A673 (cell line): ENCODE measurements around the gene ME3. TPM values are rescaled to one million over a fixed set of nuclear protein-coding genes. Genes with fewer than 3 reads are reported as not detected.

Experiments
- BruUV-seq: library from RNA; stranded (reverse); fragments of 400-500 nt; replicated peaks from 2 replicates; lab custom pipeline; 2021; lab: Mats Ljungman, UMichigan
- CTCF ChIA-PET: fragments of 300-600 bp; sonication (Branson Sonifier 250); formaldehyde crosslinking; loops from one replicate; lab custom pipeline; 2022; ENCODE audit warnings: antibody characterized with exemption; lab: Charles Lee
- POLR2A ChIA-PET: fragments of 300-600 bp; sonication (Branson Sonifier 250); formaldehyde crosslinking; loops from one replicate; lab custom pipeline; 2022; ENCODE audit warnings: antibody characterized with exemption; ENCODE audit not compliant: low non-redundant PET; lab: Charles Lee
- DNase-seq: peaks from one replicate; pipeline ENCODE4 v3.0.0-alpha.2; 2015; ENCODE audit warnings: low spot score
- H3K27ac ChIP-seq: fragments of 200-600 bp; sonication (generic); 2 replicates; pipeline ENCODE4 v1.5.1; 2016; ENCODE audit warnings: mixed run types, low read depth, mild to moderate bottlenecking, mixed read lengths, antibody characterized with exemption, low read length; ENCODE audit not compliant: poor library complexity, severe bottlenecking
- H3K27me3 ChIP-seq: fragments of 200-600 bp; sonication (generic); replicated peaks from 2 replicates; pipeline ENCODE4 v1.6.1; 2017; ENCODE audit warnings: mixed run types, low read depth, mild to moderate bottlenecking, mixed read lengths, antibody characterized with exemption, low read length; ENCODE audit not compliant: insufficient read depth, poor library complexity
- H3K36me3 ChIP-seq: fragments of 200-600 bp; sonication (generic); 2 replicates; pipeline ENCODE4 v1.6.1; 2016; ENCODE audit warnings: mixed run types, mild to moderate bottlenecking, mixed read lengths, antibody characterized with exemption, low read length; ENCODE audit not compliant: insufficient read depth, poor library complexity, severe bottlenecking
- H3K4me1 ChIP-seq: fragments of 200-600 bp; sonication (generic); 2 replicates; pipeline ENCODE4 v1.6.1; 2017; ENCODE audit warnings: mixed run types, mild to moderate bottlenecking, mixed read lengths, antibody characterized with exemption, low read length; ENCODE audit not compliant: insufficient read depth, poor library complexity, severe bottlenecking
- H3K4me3 ChIP-seq: fragments of 200-600 bp; sonication (generic); 2 replicates; pipeline ENCODE4 v1.5.1; 2016; ENCODE audit warnings: low read depth, mixed run types, mild to moderate bottlenecking, mixed read lengths, low read length; ENCODE audit not compliant: poor library complexity, severe bottlenecking
- H3K9me3 ChIP-seq: fragments of 200-600 bp; sonication (generic); 2 replicates; pipeline ENCODE4 v1.6.1; 2016; ENCODE audit warnings: mixed run types, low read depth, mild to moderate bottlenecking, mixed read lengths, antibody characterized with exemption, low read length; ENCODE audit not compliant: poor library complexity, severe bottlenecking
- CTCF ChIP-seq: fragments of 300-800, 200-600 bp; sonication (generic); conservative IDR thresholded peaks from 2 replicates; pipeline ENCODE4 v1.5.1; 2017; ENCODE audit warnings: low read depth, mild to moderate bottlenecking, antibody characterized with exemption, low read length, moderate library complexity, mixed read lengths
- EZH2 ChIP-seq: fragments of 200-600 bp; sonication (generic); IDR thresholded peaks from 2 replicates; pipeline ENCODE4 v1.6.1; 2017; ENCODE audit warnings: borderline replicate concordance, low read depth, mild to moderate bottlenecking, mixed read lengths, antibody characterized with exemption, low read length; ENCODE audit not compliant: poor library complexity, severe bottlenecking
- intact Hi-C: fragments of 100-400 bp; cut with micrococcal nuclease; formaldehyde crosslinking; loops from one replicate; pipeline ENCODE4 v1.10.0; 2022; ENCODE audit not compliant: unreplicated experiment
- total RNA-seq: library from RNA; stranded (reverse); gene quantifications from 2 replicates; pipeline ENCODE4 v1.2.3, GENCODE V29; 2021

Gene ME3
- total RNA-seq, 1 experiment from 2014 or later: 7.6 TPM

GRCh38 chr11:86486261-86487030, 186.0 kb downstream of the ME3 start:
- H3K4me3 ChIP-seq: no peak overlapping the region
- ChIA-PET CTCF (interaction anchor here (0.6 kb wide), 1 partner anchor 1237 kb away, joined by 5 read pairs; no protein-coding TSS in a partner anchor), POLR2A (no interaction called here)
- no peak for DNase-seq
- H3K36me3 ChIP-seq: no peaks in the 10 kb centered on the region
- no TSS peak for BruUV-seq
- no peak overlapping the region for H3K27ac ChIP-seq
- intact Hi-C loops: no loop called here
- H3K4me1 ChIP-seq: peaks cover 16% of the 10 kb centered on the region
- no peaks in the 10 kb centered on the region for H3K9me3 ChIP-seq
- TF ChIP-seq CTCF (no peak), EZH2 (no peak)
- H3K27me3 ChIP-seq: no peaks in the 10 kb centered on the region

GRCh38 chr11:86484795-86485166, 187.6 kb downstream of the ME3 start:
- no peaks in the 10 kb centered on the region for H3K36me3 ChIP-seq
- no peak for DNase-seq
- no peaks in the 10 kb centered on the region for H3K27me3 ChIP-seq
- no peak overlapping the region for H3K4me3 ChIP-seq
- BruUV-seq: no TSS peak
- CTCF ChIA-PET: interaction anchor here (0.6 kb wide), 1 partner anchor 28 kb away, joined by 3 read pairs; no protein-coding TSS in a partner anchor
- POLR2A ChIA-PET: no interaction called here
- H3K4me1 ChIP-seq: peaks cover 10% of the 10 kb centered on the region
- no peak overlapping the region for H3K27ac ChIP-seq
- intact Hi-C loops: no loop called here
- TF ChIP-seq CTCF: no peak
- TF ChIP-seq EZH2: no peak
- no peaks in the 10 kb centered on the region for H3K9me3 ChIP-seq

- ChIA-PET CTCF (interaction anchor here (0.6 to 0.7 kb wide), 2 partner anchors 27 to 32 kb away, joined by 3 read pairs; no protein-coding TSS in a partner anchor), POLR2A (no interaction called here)
- H3K9me3 ChIP-seq: no peaks in the 10 kb centered on the region
- H3K27ac ChIP-seq: no peak overlapping the region
- H3K4me1 ChIP-seq: peaks cover 10% of the 10 kb centered on the region
- intact Hi-C loops: no loop called here
- no TSS peak for BruUV-seq
- TF ChIP-seq CTCF: no peak
- TF ChIP-seq EZH2: no peak
- no peaks in the 10 kb centered on the region for H3K36me3 ChIP-seq
- H3K27me3 ChIP-seq: no peaks in the 10 kb centered on the region
- DNase-seq: peak; percentile 83
- H3K4me3 ChIP-seq: no peak overlapping the region
Measured at GRCh38 chr11:86483940-86484794, 188.2 kb downstream of the ME3 start.
